8988T (cell line): ENCODE results near the gene HOXB8.
A peak's percentile ranks its signal among the peaks of the same experiment; 100 is the strongest.

Experiments used
- DNase-seq: peaks from one replicate; pipeline ENCODE4 v3.0.0; 2011

HOXB8 gene

DNA sequence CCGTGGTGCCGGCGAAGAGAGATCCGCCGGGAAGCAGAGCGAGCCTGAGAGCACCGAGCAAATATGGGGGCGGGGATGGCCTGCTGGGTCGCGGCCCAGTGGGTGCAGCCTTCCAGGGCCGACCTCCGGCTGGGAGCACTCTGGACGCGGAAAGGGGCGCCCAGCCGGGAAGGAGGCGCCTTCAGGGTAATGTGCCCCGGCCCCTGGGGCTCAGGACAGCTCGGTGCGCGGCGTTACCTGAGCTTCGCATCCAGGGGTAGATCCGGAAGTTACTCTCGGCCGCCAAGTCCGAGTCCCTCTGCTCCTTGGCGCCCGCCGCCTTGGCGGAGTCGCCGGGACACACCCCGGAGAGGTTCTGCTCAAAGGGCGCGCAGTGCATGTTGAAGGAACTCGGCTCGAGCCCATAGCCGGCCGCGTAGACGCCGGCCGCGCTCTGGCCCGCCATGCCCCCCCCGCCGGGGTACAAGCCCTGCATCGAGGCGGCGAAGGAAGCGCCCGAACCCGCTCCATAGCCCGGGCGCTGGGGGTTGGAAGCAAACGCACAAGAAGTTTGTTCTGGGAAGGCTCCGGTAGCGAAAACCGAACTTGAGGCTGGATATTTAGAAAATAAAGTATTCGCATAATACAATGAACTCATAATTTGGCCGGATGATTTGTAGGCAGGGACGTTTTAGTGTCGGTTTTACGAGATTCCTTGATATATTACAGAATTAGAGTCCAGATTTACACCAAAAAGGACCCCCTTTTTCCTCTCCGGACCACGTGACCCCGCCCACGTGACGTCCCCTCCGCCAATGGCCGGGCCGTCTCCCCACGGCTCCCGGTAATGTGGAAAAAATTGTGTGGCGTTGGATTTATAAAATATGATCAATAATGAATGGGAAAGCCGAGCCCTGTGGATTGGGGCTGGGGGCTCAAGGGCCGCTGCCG, 4.5 kb downstream of the HOXB8 start, which contains the start of gene HOXB7:
Gene HOXB7 (minus strand): TSS at position 736 of the 930 bp plus-strand sequence. CDS start 99 bp downstream, at position 637.
- peak; percentile 71 for DNase-seq

DNA sequence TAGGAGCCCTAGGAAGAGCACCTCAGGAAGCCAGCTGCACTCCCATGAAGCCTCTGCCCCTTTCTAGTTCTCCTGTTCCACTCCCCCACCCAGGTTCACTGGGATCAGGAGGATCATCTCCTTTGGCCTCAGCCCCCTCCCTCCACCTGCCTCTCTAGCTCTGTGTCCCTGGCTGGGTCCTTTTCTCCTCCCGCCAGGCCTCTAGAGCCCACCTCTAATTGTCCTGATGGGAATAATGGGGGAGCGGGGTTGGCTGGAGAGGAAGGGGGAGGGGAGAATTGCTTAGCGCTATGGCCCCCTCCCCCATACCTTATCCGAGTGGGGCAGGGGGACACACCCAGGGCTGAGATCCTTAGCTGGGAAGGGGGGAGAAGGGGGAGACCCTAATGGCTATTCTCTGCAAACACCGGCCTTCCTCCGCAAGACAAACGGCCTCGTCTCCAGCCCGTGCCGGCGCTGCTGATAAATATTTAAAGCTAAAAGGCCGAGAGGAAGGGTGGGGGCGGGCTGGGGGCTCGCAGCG, 5.3 kb downstream of the HOXB8 start:
- DNase-seq: no peak

DNA sequence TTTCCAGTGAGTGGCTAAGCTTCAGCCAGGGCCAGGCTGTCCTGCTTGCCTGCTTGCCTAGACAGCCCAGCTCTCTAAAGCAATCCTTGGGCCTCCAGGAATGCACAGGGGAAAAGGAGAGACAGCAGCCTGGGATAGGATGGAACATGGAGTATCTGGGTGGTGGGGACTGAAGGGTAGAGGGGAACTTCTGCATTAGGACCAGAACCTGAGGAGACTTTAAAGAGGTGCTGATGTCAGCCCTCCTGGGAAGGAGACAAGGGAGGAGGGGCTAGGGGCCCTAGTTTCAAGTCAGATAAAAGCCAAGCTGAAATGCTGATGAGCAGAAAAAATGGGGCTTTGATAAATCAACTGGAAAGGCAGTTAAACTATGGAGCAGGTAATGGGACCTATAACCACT, 6.1 kb downstream of the HOXB8 start:
- no peak for DNase-seq

DNA sequence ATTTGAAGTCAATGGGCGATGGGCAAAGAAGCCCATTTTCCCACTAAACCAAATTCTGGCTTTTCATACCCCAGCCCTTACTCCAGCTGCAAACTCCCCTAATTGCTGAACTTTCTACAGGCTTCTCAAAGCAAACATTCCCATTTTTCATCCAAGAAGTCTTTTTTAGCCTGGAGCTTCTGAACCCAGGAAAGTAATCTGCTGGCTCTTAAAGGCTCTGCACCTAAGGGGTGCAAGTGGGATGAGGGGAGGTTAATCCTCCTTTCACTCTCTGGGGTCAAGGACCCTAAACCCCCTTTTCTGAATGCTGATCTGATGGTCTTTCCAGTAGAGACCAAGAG, 6.6 kb downstream of the HOXB8 start:
- DNase-seq: no peak

DNA sequence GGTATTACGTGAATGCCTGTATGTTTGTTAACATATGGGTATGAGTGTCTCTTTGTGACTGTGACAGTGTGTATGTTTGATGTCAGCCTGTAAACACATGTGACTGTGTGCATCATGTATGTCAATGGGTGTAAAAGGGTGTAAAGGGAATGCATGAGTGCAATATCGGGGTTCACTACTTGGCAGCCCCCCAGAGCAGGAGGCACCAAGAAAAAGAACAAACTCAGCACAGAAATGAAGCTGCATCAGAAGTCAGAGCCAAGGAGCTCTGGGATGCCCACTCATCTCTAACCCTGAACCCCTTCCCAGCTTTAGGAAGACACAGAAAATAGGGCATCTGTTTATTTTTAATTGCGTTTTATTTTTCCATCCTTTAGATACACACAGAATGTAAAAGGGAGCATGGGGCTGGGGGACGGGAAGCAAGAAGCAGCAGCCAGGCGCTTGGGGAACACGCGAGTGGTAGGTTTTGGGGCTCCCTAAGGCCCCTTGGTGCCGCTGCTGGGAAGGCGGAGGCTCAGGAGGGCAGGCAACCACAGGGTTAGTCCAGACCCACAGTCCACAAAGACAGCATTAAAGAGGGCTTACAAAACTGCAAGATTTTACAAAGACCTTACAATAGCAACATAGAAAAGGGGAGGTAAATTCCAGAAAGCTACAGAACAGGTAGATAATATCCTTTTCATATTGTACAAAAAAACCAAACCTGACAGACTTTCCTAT, 8.0 kb downstream of the HOXB8 start:
- DNase-seq: no peak

DNA sequence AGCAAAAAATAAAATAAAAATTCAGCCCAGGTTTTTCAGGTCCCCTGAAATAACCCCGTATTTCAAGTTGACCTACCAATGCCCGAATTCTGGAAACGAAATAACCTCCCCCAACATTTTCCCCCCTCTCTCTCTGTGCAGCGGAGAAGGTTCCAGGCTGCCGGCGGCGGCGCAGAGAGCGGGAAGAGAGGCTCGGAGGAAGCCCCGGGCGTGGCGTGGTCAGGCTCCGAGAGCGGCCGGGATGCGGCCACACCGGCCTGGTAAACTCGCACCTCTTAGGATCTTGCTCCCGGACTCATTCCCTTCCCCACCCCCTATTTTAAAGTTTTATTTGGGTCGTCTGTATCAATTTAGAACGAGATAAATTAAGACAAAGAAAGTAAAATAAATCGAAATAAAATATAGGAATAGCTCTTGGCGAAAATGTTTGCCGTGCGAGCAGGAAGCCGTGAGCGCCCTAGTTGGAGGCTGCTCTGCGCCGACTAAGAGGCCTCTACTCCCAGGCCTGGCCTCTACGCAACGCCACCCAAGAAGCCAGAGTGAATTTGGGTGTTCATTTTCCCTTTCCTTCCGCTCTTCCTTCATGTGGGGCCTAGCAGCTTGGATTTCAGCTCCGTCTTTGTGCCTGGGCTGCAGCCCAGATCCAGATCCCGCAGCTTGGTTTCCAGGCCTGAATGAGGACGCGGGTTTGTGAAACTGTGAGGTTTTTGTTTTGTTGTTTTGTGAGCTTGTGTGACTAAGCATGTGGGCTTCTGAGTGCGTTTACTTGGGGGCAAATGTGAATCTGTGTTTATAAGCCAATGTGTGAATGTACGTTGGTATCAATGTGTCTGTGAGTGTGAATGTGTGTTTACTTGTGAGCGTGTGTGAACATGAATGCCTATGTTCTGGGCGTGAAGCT, 8.9 kb downstream of the HOXB8 start:
- DNase-seq: no peak

DNA sequence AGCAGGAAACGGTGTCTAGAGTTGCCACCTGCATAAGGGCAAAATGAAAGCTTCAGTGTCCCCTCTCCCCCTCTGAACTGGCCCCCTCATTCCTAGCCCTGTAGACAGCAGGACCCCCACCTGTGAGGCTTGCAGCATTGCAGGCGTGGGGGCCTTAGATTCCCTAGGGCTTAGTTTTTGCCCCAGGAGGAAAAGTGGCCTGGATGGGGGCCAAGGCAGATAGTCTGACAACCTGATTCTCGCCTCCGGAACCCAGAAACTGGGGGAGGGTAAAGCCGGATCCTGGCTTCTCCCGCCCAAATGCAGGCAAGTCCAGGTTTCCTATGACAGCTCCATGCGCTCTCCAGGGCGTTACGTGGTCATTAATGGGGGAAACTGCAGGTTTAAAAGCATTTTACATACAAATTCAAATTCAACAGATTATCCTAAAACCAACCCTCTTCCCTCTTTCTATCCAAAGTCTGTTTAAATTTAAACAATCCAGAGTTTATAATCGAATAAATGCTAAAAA, 9.6 kb downstream of the HOXB8 start:
- no peak for DNase-seq

DNA sequence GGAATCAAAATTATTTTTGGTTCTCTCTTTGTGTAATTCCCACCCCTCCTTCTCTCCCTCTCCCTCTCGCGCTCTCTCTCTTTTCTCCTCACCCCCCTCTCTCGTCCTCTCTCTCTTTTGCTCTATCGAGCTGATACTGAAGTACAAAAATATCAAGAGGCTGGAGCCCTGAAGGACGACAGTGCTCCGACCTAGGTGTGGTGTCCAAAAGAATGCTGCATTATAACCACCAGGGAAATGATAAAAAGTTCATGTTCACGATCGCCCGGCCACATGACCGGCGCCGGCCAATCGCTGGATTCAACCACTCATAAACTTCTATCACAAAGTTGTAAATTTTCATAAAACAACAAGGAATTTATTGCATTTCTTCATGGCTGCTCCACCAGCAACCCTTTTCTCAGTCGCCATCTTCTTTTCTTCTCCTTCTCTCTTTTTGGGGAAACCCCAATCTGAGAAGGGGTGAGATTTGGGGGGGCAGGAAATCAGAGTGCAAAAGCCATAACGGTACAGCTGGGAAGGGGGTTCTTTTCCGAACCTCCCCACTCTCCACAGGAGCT, 10.2 kb downstream of the HOXB8 start, which contains the start of gene HOXB6:
Gene HOXB6 (minus strand): TSS at position 217 of the 560 bp plus-strand sequence. CDS start 6,836 bp downstream, outside the sequence.
- no peak for DNase-seq

DNA sequence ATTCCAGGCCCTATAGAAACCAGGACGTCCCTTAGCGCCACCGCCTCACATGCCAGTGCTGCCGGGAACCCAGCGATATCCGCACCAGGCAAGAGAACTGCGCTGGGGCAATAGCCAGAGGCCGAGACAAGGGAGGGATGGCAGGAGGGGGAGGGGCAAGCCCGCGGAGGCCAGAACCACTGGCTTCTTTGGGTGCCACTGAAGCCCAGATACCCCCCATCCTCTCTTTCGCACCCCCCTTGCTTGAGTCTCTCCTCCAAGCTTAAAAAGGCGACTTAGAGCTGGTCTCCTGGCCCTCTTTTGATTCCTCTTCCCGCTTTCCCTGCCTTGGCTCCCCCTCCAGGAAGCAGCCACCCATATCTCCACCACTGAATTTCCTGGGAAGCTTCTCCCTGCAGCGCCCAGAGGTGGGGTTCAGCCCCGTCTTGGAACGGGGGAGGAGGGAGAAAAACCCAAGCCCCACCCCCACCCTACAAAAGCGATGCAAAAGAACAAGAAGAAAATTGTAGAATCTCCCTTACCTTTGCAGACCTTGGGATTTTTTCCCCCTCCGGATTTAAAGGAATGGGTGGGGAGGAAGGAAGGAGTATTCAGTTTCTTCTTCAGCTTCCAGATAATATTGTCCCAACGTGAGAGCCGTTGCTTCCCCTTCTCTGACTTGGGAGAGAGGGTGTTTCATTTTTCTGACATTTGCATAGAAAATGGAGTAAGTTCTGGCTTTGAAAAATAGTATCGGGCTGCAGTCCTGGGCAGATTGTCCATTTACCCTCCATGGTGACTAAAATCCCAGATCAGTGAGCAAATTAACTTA, 10.9 kb downstream of the HOXB8 start:
- DNase-seq: peak; percentile 88

DNA sequence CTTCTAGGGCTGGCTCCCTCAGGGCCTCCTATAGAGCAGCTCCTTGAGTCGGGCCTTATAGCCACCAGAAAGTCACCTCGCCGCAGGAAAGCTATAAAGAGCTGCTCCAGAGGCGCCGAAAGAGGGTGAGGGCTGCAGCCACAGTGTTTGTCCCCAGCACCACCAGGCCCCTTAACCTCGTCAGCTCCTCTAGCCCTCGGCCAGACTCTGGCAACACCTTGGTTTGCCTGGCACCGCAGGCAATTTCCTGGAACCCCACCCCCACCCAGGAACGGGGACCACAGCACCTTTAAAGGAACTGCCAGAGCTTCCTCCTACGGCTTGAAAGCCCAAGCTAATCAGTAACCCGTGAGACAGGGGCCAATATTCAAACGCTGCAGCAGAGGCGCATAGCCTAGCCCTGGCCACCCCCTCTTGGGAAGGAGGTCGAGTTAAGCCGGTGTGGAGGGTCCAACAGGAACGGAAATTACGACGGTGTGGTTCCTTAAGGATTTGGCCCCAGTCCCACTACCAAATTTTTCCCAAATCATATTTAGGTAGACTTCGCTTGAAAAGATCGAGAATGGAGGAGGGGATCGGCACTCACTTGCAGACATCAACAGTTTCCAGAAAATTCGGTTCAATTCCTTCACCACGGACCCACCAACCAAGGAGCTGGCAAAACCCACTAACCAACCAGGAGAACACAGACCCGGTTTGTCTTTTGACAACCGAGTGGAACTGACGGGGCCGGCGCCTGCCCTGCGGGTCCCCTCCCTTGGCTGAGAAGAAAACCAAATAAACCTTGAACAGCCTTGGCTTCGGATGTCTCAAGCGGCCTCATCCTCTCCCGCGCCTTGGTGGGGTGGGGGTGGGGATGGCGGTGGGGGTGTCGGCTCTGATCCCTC, 13.3 kb downstream of the HOXB8 start:
- no peak for DNase-seq

DNA sequence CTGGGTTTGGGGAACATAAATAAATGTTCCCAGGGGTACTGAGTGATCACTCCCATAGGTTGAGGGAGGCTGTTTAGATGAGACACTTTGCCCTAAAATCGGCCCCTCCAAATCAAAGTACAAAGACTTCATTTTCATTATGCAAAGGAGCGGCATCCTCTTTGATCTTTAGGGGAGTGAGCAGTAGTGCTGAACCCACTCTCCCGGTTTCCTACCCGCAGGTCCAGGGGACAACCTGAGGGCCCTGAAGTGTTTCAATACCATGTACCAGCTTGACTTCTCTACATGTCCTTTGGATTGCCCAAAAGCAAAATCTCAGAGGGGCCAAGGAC, 13.9 kb downstream of the HOXB8 start:
- no peak for DNase-seq

DNA sequence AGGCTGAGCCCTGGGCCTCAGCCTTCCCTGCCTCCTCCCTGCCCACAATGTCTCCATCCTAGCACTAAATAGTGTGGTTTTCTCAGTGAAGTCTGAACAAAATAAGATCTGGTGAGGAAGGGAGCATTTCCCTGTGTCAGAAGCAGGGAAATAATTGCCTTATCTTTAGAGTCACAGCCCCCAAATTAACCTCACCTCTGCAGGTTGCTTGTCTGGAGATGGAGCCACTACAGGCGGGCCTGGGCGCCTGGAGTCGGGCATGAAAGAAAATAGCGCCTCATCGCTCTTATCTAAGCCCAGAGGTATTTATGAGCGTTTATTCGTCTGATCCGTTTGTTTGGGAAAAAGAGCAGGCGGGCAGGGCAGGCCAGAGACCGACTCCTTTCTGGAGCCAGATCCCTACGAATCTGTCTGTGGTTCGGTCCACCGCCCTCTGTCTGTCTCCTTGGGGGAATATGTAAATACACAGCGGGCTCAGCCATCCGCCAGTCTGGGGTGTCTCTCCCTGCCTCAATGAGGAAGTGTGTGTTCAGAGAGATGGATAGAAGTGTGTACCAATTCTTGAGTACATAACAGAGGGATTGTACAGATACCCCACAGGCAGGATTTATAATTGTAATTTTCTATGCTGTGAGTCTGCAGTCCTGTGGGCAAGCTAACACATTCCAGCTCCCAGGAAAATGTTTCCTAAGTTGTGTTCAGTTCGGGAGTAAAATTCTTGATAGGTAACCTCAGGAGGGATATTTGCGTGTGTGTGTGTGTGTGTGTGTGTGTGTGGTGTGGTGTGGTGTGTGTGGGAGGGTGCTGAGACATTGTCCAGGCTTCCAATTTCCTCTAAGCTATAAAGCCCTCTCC, 14.6 kb downstream of the HOXB8 start:
- no peak for DNase-seq

DNA sequence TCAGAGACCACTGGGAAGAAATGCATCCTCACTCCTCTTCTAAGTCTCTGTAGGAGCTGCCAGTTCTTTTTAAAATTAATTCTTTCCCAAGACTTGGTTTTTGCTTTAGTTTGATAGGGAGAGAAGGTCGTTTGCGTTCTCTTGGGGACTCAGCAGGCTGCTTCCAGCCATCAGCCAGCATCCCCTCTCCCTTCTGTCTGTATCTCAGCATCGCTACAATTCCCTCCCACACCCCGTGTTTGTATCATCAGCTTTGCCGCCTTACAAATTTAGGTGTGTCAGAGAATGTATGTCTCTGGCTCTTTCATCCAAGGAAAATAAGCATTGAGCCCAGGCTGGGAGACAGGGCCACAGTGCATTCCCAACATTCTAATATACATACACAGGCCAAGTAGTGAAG, 15.7 kb downstream of the HOXB8 start:
- no peak for DNase-seq

DNA sequence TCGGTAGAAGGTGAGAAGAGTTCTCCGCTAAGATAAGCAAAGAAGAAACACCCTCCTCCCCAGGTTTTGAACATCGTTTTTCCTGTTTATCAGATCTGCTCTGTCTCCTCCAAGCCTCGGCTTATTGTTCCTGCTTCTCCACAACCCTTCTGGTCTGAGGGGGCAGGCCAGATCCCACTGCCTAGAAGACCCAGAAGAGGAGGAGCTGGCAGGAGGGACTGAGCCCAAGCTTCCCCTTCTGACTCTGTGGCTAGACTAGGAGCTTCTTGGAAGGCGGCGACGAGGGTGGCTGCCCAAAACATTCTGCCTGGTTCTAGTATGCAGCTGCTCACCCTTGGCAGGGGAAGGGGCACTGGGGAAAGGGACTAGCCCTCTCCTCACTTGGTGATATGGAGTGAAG, 16.4 kb downstream of the HOXB8 start:
- no peak for DNase-seq

DNA sequence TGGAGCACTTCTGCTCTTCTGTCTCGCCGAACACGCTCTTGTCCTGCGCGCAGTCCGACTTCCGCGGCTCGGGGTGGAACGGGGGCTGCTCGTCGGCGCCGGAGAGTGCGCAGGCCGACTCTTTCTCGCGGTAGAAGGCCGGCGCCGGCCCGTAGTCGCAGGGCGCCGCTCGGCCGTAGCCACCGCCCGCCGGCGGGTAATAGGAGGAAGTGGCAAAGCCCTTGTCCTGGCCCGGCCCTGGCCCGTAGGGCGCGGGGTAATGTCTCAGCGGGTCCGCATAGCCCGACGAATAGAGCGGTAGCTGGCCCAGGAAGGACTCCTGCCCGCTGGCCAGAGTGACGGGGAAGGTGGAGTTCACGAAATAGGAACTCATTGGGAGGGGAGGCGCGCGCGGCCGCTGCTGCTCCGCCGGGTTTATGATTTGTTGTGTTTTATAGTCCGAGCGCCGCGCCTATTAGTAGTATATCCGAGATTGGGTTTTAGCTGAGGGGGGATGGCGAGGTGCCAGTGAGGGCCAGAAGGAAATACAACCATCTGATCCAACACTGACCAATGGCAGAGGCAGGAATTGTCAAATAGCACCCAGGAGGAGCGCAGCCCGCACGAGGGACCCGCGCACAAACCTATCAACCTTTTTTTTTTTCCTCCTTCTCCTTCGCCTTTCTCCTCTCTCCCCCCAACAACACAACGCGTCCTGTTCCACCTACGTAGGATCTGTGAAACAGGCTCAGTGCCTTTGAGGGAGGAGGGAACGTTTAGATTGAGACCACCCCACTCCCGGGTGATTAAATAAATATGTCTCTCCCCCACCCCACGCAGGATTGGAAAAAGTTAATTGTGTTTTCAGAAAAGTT, 17.1 kb downstream of the HOXB8 start:
- peak; percentile 88 for DNase-seq

DNA sequence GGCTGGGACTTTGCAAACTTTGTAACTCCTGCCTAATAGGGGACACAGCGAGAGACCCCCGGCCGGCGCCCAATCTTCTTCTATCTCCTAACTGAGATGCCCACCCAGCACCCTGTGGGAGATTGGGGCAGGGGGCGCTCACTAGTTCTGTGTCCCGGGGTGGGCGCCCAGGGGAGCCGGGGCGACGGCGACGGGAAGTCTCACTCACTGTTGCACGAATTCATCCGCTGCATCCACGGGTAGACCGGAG, 17.6 kb downstream of the HOXB8 start:
- no peak for DNase-seq

DNA sequence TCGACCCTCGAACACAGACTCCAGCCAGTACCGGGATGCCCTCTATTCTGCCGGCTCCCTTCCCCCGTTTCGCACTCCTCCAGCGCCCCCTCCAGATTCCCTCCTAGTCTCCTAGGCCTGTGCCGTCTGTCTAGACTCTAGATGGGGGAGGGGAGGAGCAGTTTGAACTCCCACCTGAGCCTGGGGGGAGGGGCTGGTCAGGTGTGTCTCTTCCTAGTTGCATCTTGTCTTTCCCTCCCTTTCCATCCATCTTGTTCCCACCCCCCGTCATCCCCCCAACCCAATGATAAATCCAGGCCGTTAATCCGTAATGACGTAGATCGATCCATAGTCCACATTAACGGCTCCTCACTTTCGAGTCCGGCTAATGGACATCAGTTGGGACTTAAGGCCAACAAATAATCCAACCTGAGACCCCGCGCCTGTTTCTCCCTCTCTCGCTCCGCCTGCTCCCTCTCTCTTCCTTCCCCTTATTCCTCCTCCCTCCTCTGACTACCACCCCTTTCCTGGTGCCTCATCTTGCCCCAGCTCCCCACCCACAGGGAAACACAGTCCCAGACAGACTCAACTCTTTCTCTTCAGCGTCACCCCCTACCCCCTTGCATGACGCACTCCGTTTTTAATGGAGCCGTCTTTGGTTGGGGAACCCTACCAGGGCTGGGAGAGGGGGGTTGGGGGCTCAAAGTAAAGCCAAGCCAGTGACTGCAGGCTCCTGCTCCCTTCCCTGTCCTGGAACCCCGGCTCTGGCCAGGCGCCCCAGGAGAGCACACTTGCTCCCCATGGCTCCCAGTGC, 18.2 kb downstream of the HOXB8 start:
- no peak for DNase-seq
